SK-N-SH treated with all-trans-retinoic acid at 6 μM for 48 hours (cell line): ENCODE measurements around the gene OR14C36.

Source experiments
- ATAC-seq: fragments of 200-7000 bp; cut with Tn5 transposase; 3 replicates; pipeline ENCODE4 v1.9.1; 2020; ENCODE audit warnings: mild to moderate bottlenecking, moderate library complexity
- ARNTL ChIP-seq: fragments of 450-650 bp; formaldehyde crosslinking; IDR thresholded peaks from 2 replicates; pipeline ENCODE4 v1.5.0; 2020; ENCODE audit warnings: low read depth, mild to moderate bottlenecking, moderate library complexity, borderline replicate concordance
- BACH2 ChIP-seq: fragments of 250-450 bp; sonication (Bioruptor Pico); IDR thresholded peaks from 2 replicates; pipeline ENCODE4 v1.9.0; 2021; ENCODE audit warnings: mild to moderate bottlenecking, borderline replicate concordance
- CSDC2 ChIP-seq: fragments of 250-450 bp; sonication (Bioruptor Pico); IDR thresholded peaks from 2 replicates; pipeline ENCODE4 v1.5.0; 2020; ENCODE audit warnings: mild to moderate bottlenecking, moderate library complexity
- ESRRG ChIP-seq: fragments of 250-450 bp; sonication (Bioruptor Pico); IDR thresholded peaks from 2 replicates; pipeline ENCODE4 v1.6.1; 2021; ENCODE audit warnings: mild to moderate bottlenecking
- GLIS3 ChIP-seq: fragments of 250-450 bp; sonication (Bioruptor Pico); IDR thresholded peaks from 2 replicates; pipeline ENCODE4 v1.5.0; 2020; ENCODE audit warnings: mild to moderate bottlenecking, moderate library complexity
- ISL1 ChIP-seq: fragments of 250-450 bp; sonication (Bioruptor Pico); IDR thresholded peaks from 2 replicates; pipeline ENCODE4 v2.1.2; 2022; ENCODE audit warnings: mild to moderate bottlenecking, moderate library complexity
- OSR1 ChIP-seq: fragments of 250-450 bp; sonication (Bioruptor Pico); IDR thresholded peaks from 2 replicates; pipeline ENCODE4 v1.8.0; 2022; ENCODE audit warnings: moderate library complexity, mild to moderate bottlenecking, inconsistent platforms
- PPARA ChIP-seq: fragments of 250-450 bp; sonication (Bioruptor Pico); IDR thresholded peaks from 2 replicates; pipeline ENCODE4 v1.5.0; 2020; ENCODE audit warnings: mild to moderate bottlenecking, borderline replicate concordance
- RARB ChIP-seq: fragments of 250-450 bp; sonication (Bioruptor Pico); IDR thresholded peaks from 2 replicates; pipeline ENCODE4 v1.8.0; 2021; ENCODE audit warnings: mild to moderate bottlenecking, moderate library complexity
- SNAI2 ChIP-seq: fragments of 250-450 bp; sonication (Bioruptor Pico); IDR thresholded peaks from 2 replicates; pipeline ENCODE4 v1.5.0; 2020; ENCODE audit warnings: mild to moderate bottlenecking, moderate library complexity
- TCF4 ChIP-seq: fragments of 250-450 bp; sonication (Bioruptor Pico); IDR thresholded peaks from 2 replicates; pipeline ENCODE4 v1.8.0; 2021; ENCODE audit warnings: mild to moderate bottlenecking, moderate library complexity, borderline replicate concordance
- ZC3H10 ChIP-seq: fragments of 250-450 bp; sonication (Bioruptor Pico); IDR thresholded peaks from 2 replicates; pipeline ENCODE4 v1.5.1; 2021; ENCODE audit warnings: mild to moderate bottlenecking, moderate library complexity
- ZFP3 ChIP-seq: fragments of 250-450 bp; sonication (Bioruptor Pico); IDR thresholded peaks from 2 replicates; pipeline ENCODE4 v1.5.0; 2020; ENCODE audit warnings: mild to moderate bottlenecking, moderate library complexity
- ZNF565 ChIP-seq: fragments of 450-650 bp; formaldehyde crosslinking; conservative IDR thresholded peaks from 2 replicates; pipeline ENCODE4 v1.5.0; 2020; ENCODE audit warnings: low read depth, mild to moderate bottlenecking, moderate library complexity
- ZNF70 ChIP-seq: fragments of 450-650 bp; formaldehyde crosslinking; IDR thresholded peaks from 2 replicates; pipeline ENCODE4 v1.5.0; 2020; ENCODE audit warnings: mild to moderate bottlenecking, moderate library complexity
- TF ChIP-seq, protein P1 (sequence below): fragments of 250-450 bp; sonication (Bioruptor Pico); IDR thresholded peaks from 2 replicates; pipeline ENCODE4 v1.5.1; 2021; ENCODE audit warnings: mild to moderate bottlenecking, moderate library complexity
- TF ChIP-seq, protein P2 (sequence below): fragments of 250-450 bp; sonication (Bioruptor Pico); IDR thresholded peaks from 2 replicates; pipeline ENCODE4 v1.8.0; 2020; ENCODE audit warnings: mild to moderate bottlenecking, moderate library complexity, borderline replicate concordance
- TF ChIP-seq, protein P3 (sequence below): fragments of 250-450 bp; sonication (Bioruptor Pico); IDR thresholded peaks from 2 replicates; pipeline ENCODE4 v1.5.0; 2020; ENCODE audit warnings: mild to moderate bottlenecking, moderate library complexity
- TF ChIP-seq, protein P4 (sequence below): fragments of 250-450 bp; sonication (Bioruptor Pico); IDR thresholded peaks from 2 replicates; pipeline ENCODE4 v1.5.1; 2020; ENCODE audit warnings: low read depth, mild to moderate bottlenecking, moderate library complexity
- TF ChIP-seq, protein P5 (sequence below): fragments of 250-450 bp; sonication (Bioruptor Pico); IDR thresholded peaks from 2 replicates; pipeline ENCODE4 v1.8.0; 2021; ENCODE audit warnings: low read depth, mild to moderate bottlenecking, moderate library complexity, borderline replicate concordance

OR14C36 gene

DNA sequence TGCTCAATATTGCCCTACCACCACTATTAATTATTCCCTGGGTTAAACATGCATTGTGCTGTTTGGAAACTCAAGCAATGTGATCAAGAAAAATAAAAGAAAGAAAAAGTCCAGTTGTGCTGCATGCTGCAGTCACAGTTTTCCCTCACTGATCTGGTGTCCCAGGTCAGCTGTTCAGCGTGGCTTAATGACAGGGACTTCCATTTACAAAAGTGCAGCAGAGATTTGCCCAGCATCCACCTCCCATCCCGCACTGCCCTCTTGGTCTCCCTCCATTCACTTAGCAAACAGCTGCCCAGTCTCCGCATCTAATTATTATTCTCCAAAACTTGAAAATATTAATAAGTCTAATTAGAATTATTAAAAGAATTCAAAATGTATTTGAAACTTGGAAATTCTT is 10.8 kb downstream of the OR14C36 start:
- TF ChIP-seq ZNF565 (CRISPR knock-in tag) (no peak), RARB (no peak), OSR1 (CRISPR knock-in tag) (no peak), ZFP3 (no peak), ARNTL (CRISPR knock-in tag) (no peak), ESRRG (CRISPR knock-in tag) (no peak), GLIS3 (CRISPR knock-in tag) (no peak), TCF4 (CRISPR knock-in tag) (no peak), ZNF70 (CRISPR knock-in tag) (no peak), BACH2 (CRISPR knock-in tag) (no peak), CSDC2 (no peak), PPARA (no peak), SNAI2 (no peak), ZC3H10 (CRISPR knock-in tag) (no peak), ISL1 (CRISPR knock-in tag) (no peak)
- TF ChIP-seq, protein P1, sequence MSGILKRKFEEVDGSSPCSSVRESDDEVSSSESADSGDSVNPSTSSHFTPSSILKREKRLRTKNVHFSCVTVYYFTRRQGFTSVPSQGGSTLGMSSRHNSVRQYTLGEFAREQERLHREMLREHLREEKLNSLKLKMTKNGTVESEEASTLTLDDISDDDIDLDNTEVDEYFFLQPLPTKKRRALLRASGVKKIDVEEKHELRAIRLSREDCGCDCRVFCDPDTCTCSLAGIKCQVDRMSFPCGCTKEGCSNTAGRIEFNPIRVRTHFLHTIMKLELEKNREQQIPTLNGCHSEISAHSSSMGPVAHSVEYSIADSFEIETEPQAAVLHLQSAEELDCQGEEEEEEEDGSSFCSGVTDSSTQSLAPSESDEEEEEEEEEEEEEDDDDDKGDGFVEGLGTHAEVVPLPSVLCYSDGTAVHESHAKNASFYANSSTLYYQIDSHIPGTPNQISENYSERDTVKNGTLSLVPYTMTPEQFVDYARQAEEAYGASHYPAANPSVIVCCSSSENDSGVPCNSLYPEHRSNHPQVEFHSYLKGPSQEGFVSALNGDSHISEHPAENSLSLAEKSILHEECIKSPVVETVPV (CRISPR knock-in tag), result no peak
- TF ChIP-seq, protein P2, sequence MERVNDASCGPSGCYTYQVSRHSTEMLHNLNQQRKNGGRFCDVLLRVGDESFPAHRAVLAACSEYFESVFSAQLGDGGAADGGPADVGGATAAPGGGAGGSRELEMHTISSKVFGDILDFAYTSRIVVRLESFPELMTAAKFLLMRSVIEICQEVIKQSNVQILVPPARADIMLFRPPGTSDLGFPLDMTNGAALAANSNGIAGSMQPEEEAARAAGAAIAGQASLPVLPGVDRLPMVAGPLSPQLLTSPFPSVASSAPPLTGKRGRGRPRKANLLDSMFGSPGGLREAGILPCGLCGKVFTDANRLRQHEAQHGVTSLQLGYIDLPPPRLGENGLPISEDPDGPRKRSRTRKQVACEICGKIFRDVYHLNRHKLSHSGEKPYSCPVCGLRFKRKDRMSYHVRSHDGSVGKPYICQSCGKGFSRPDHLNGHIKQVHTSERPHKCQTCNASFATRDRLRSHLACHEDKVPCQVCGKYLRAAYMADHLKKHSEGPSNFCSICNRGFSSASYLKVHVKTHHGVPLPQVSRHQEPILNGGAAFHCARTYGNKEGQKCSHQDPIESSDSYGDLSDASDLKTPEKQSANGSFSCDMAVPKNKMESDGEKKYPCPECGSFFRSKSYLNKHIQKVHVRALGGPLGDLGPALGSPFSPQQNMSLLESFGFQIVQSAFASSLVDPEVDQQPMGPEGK (CRISPR knock-in tag), result no peak
- TF ChIP-seq, protein P3, sequence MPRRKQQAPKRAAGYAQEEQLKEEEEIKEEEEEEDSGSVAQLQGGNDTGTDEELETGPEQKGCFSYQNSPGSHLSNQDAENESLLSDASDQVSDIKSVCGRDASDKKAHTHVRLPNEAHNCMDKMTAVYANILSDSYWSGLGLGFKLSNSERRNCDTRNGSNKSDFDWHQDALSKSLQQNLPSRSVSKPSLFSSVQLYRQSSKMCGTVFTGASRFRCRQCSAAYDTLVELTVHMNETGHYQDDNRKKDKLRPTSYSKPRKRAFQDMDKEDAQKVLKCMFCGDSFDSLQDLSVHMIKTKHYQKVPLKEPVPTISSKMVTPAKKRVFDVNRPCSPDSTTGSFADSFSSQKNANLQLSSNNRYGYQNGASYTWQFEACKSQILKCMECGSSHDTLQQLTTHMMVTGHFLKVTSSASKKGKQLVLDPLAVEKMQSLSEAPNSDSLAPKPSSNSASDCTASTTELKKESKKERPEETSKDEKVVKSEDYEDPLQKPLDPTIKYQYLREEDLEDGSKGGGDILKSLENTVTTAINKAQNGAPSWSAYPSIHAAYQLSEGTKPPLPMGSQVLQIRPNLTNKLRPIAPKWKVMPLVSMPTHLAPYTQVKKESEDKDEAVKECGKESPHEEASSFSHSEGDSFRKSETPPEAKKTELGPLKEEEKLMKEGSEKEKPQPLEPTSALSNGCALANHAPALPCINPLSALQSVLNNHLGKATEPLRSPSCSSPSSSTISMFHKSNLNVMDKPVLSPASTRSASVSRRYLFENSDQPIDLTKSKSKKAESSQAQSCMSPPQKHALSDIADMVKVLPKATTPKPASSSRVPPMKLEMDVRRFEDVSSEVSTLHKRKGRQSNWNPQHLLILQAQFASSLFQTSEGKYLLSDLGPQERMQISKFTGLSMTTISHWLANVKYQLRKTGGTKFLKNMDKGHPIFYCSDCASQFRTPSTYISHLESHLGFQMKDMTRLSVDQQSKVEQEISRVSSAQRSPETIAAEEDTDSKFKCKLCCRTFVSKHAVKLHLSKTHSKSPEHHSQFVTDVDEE (CRISPR knock-in tag), result no peak
- TF ChIP-seq, protein P4, sequence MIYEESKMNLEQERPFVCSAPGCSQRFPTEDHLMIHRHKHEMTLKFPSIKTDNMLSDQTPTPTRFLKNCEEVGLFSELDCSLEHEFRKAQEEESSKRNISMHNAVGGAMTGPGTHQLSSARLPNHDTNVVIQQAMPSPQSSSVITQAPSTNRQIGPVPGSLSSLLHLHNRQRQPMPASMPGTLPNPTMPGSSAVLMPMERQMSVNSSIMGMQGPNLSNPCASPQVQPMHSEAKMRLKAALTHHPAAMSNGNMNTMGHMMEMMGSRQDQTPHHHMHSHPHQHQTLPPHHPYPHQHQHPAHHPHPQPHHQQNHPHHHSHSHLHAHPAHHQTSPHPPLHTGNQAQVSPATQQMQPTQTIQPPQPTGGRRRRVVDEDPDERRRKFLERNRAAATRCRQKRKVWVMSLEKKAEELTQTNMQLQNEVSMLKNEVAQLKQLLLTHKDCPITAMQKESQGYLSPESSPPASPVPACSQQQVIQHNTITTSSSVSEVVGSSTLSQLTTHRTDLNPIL, result no peak
- TF ChIP-seq, protein P5, sequence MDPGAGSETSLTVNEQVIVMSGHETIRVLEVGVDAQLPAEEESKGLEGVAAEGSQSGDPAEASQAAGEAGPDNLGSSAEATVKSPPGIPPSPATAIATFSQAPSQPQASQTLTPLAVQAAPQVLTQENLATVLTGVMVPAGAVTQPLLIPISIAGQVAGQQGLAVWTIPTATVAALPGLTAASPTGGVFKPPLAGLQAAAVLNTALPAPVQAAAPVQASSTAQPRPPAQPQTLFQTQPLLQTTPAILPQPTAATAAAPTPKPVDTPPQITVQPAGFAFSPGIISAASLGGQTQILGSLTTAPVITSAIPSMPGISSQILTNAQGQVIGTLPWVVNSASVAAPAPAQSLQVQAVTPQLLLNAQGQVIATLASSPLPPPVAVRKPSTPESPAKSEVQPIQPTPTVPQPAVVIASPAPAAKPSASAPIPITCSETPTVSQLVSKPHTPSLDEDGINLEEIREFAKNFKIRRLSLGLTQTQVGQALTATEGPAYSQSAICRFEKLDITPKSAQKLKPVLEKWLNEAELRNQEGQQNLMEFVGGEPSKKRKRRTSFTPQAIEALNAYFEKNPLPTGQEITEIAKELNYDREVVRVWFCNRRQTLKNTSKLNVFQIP (CRISPR knock-in tag), result no peak
- ATAC-seq, result no peak

DNA sequence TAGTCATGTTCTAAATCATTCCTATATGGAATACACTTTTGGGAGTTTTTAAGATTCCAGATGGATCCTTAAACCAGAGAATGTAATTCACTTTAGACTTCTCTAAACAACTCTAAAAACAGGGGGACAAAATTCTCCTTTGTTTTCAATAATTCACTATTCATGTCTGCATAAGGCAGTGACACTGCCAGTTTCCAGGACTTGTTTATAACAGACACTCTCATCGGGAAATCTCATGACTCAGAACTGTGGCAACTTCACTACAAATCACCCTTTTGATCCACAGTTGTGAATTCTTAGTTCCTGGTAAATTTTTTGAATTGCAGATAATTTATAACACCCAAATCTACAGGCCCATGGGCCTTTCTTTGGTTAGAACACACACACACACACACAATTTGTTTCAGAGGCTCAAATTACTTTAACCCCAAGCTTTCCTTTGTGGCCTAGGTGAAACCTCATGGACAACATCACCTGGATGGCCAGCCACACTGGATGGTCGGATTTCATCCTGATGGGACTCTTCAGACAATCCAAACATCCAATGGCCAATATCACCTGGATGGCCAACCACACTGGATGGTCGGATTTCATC is 12.6 kb downstream of the OR14C36 start, which contains the start of gene OR2T4:
Gene OR2T4, plus strand, starts transcription at position 545 of the 595 bp plus-strand sequence. Its CDS starts 0 bp downstream, at position 545.
- TF ChIP-seq PPARA, result no peak
- TF ChIP-seq, protein P2 (CRISPR knock-in tag), result no peak
- TF ChIP-seq, protein P1 (CRISPR knock-in tag), result no peak
- TF ChIP-seq, all 23 proteins: peak for 0
- ATAC-seq, result no peak
